H1 (cell line): ENCODE measurements around the gene CMTR1. TPM values are rescaled to one million over a fixed set of nuclear protein-coding genes. Genes with fewer than 3 reads are reported as not detected.

Source experiments
- CTCF ChIA-PET: fragments of 300-600 bp; sonication (Branson Sonifier 250); formaldehyde crosslinking; loops from one replicate; lab custom pipeline; 2021; ENCODE audit not compliant: partially characterized antibody; lab: Charles Lee
- POLR2A ChIA-PET: fragments of 300-600 bp; sonication (Branson Sonifier 250); formaldehyde crosslinking; loops from one replicate; lab custom pipeline; 2021; ENCODE audit warnings: inconsistent platforms; ENCODE audit not compliant: partially characterized antibody; lab: Charles Lee
- DNase-seq, 2 experiments: peaks; one replicate each; pipeline versions ENCODE4 v3.0.0 to v3.0.0-alpha.2; 2010 to 2022; ENCODE audit warnings: low spot score in 2 of 2, low read depth in 1 of 2, mixed read lengths in 1 of 2
- FAIRE-seq: peaks from 2 replicates; lab custom pipeline; 2011; peaks lifted over from hg19 to GRCh38; lab: Jason Lieb, UNC
- H2AFZ ChIP-seq: 2 replicates; pipeline ENCODE4 v1.8.1; 2012; ENCODE audit warnings: low read length, inconsistent platforms
- H2AK5ac ChIP-seq: 2 replicates; pipeline ENCODE4 v1.6.1; 2013; ENCODE audit warnings: low read depth, low read length
- H2BK120ac ChIP-seq: replicated peaks from 2 replicates; pipeline ENCODE3; 2013; ENCODE audit warnings: low read depth, low read length, inconsistent platforms
- H2BK12ac ChIP-seq: 2 replicates; pipeline ENCODE4 v1.6.1; 2013; ENCODE audit warnings: low read depth, low read length
- H2BK15ac ChIP-seq: 2 replicates; pipeline ENCODE4 v1.6.1; 2013; ENCODE audit warnings: low read length
- H2BK20ac ChIP-seq: 2 replicates; pipeline ENCODE4 v1.6.1; 2013; ENCODE audit warnings: low read length
- H2BK5ac ChIP-seq: 2 replicates; pipeline ENCODE4 v1.6.1; 2013; ENCODE audit warnings: low read depth, low read length
- H3K14ac ChIP-seq: 2 replicates; pipeline ENCODE4 v1.6.1; 2013; ENCODE audit warnings: inconsistent platforms; ENCODE audit not compliant: insufficient read length
- H3K18ac ChIP-seq: 2 replicates; pipeline ENCODE4 v1.6.1; 2013; ENCODE audit warnings: low read length; ENCODE audit errors: extremely low read depth
- H3K23ac ChIP-seq: 2 replicates; pipeline ENCODE4 v1.6.1; 2013; ENCODE audit warnings: inconsistent platforms; ENCODE audit not compliant: insufficient read length
- H3K23me2 ChIP-seq: 2 replicates; pipeline ENCODE4 v1.6.1; 2013; ENCODE audit warnings: low read depth, low read length
- H3K27ac ChIP-seq: 2 replicates; pipeline ENCODE4 v1.6.1; 2011; ENCODE audit warnings: low read depth, low read length, inconsistent platforms
- H3K27me3 ChIP-seq, 4 experiments: replicated peaks in 1 of 4; 1 replicate in 1 of 4; 2 replicates in 3 of 4; pipeline versions ENCODE4 v1.6.1 to v1.8.1; 2011 to 2013; ENCODE audit warnings: low read length in 3 of 4, mild to moderate bottlenecking in 3 of 4, inconsistent platforms in 2 of 4, mixed read lengths in 2 of 4, moderate library complexity in 1 of 4; ENCODE audit not compliant: control insufficient read depth in 3 of 4, insufficient read depth in 3 of 4; ENCODE audit errors: extremely low read depth in 1 of 4
- H3K36me3 ChIP-seq, 4 experiments: 2 replicates each; pipeline versions ENCODE4 v1.6.1 to v1.8.1; 2011 to 2013; ENCODE audit warnings: mild to moderate bottlenecking in 4 of 4, low read length in 3 of 4, moderate library complexity in 2 of 4, control low read depth in 1 of 4, inconsistent platforms in 1 of 4; ENCODE audit not compliant: insufficient read depth in 4 of 4, control insufficient read depth in 2 of 4
- H3K4ac ChIP-seq: replicated peaks from 2 replicates; pipeline ENCODE3; 2013; ENCODE audit warnings: low read length, low read depth, mixed read lengths, inconsistent platforms; ENCODE audit not compliant: insufficient read length
- H3K4me1 ChIP-seq, 4 experiments: replicated peaks in 1 of 4; 1 replicate in 1 of 4; 2 replicates in 3 of 4; pipeline versions ENCODE4 v1.6.1 to v1.8.1; 2011 to 2013; ENCODE audit warnings: low read length in 3 of 4, inconsistent platforms in 2 of 4, mixed read lengths in 1 of 4; ENCODE audit not compliant: insufficient read depth in 4 of 4, control insufficient read depth in 3 of 4
- H3K4me2 ChIP-seq, 2 experiments: 2 replicates each; pipeline versions ENCODE4 v1.6.1 to v1.8.1; 2011 to 2013; ENCODE audit warnings: low read depth in 2 of 2, low read length in 2 of 2, control low read depth in 1 of 2, inconsistent platforms in 1 of 2, mild to moderate bottlenecking in 1 of 2; ENCODE audit not compliant: insufficient read depth in 1 of 2
- H3K4me3 ChIP-seq, 4 experiments: fragments of 200-600, 300-600 bp in 1 of 4; sonication (generic), shearing (Covaris generic), sonication (Bioruptor Twin) in 1 of 4; 2 replicates each; pipeline versions ENCODE4 v1.5.1 to v1.8.1; 2011 to 2016; ENCODE audit warnings: low read length in 4 of 4, low read depth in 3 of 4, control low read depth in 2 of 4, inconsistent platforms in 2 of 4, mild to moderate bottlenecking in 2 of 4, mixed read lengths in 1 of 4, moderate library complexity in 1 of 4; ENCODE audit not compliant: insufficient read depth in 2 of 4; ENCODE audit errors: extremely low read depth in 1 of 4
- H3K56ac ChIP-seq: replicated peaks from 2 replicates; pipeline ENCODE3; 2013; ENCODE audit warnings: low read depth, mild to moderate bottlenecking, mixed read lengths, low read length, inconsistent platforms; ENCODE audit not compliant: insufficient read length
- H3K79me1 ChIP-seq: 2 replicates; pipeline ENCODE4 v1.6.1; 2013; ENCODE audit warnings: low read depth, low read length, control low read depth
- H3K79me2 ChIP-seq, 2 experiments: 2 replicates each; pipeline versions ENCODE4 v1.6.1 to v1.8.1; 2012 to 2013; ENCODE audit warnings: low read length in 2 of 2, mild to moderate bottlenecking in 2 of 2, inconsistent platforms in 1 of 2; ENCODE audit not compliant: insufficient read depth in 2 of 2, control insufficient read depth in 1 of 2
- H3K9ac ChIP-seq, 4 experiments: replicated peaks in 1 of 4; 1 replicate in 1 of 4; 2 replicates in 3 of 4; pipeline versions ENCODE4 v1.6.1 to v1.8.1; 2011 to 2013; ENCODE audit warnings: low read depth in 3 of 4, low read length in 3 of 4, control low read depth in 2 of 4, mild to moderate bottlenecking in 2 of 4, moderate library complexity in 2 of 4, inconsistent platforms in 1 of 4; ENCODE audit errors: extremely low read depth in 1 of 4
- H3K9me3 ChIP-seq, 2 experiments: 2 replicates each; pipeline versions ENCODE4 v1.6.1 to v1.8.1; 2012 to 2013; ENCODE audit warnings: mild to moderate bottlenecking in 2 of 2, moderate library complexity in 2 of 2, control low read depth in 1 of 2, inconsistent platforms in 1 of 2, low read depth in 1 of 2, low read length in 1 of 2, mixed read lengths in 1 of 2; ENCODE audit not compliant: insufficient read depth in 2 of 2
- H4K20me1 ChIP-seq, 2 experiments: replicated peaks in 1 of 2; 2 replicates each; pipeline versions ENCODE3 to v1.8.1; 2011 to 2013; ENCODE audit warnings: inconsistent platforms in 2 of 2, low read length in 2 of 2, mild to moderate bottlenecking in 1 of 2; ENCODE audit not compliant: insufficient read depth in 2 of 2, control insufficient read depth in 1 of 2
- H4K5ac ChIP-seq: 2 replicates; pipeline ENCODE4 v1.6.1; 2013; ENCODE audit warnings: low read length, low read depth, mixed read lengths, inconsistent platforms; ENCODE audit not compliant: insufficient read length
- H4K8ac ChIP-seq: 2 replicates; pipeline ENCODE4 v1.8.0; 2013; ENCODE audit warnings: mild to moderate bottlenecking, moderate library complexity, low read length, inconsistent platforms; ENCODE audit not compliant: insufficient read depth; ENCODE audit errors: extremely low read depth
- H4K91ac ChIP-seq: replicated peaks from 2 replicates; pipeline ENCODE3; 2013; ENCODE audit warnings: low read length, mixed read lengths, inconsistent platforms; ENCODE audit not compliant: insufficient read length
- ASH2L ChIP-seq: fragments of 200-600, 300-600 bp; sonication (generic); IDR thresholded peaks from one replicate; pipeline ENCODE4 v1.7.1; 2017; ENCODE audit warnings: low read length
- FOSL1 ChIP-seq: IDR thresholded peaks from 2 replicates; pipeline ENCODE4 v1.6.1; 2011; ENCODE audit warnings: mild to moderate bottlenecking, low read depth, low read length, moderate library complexity; ENCODE audit not compliant: insufficient read depth
- MAX ChIP-seq: IDR thresholded peaks from 2 replicates; pipeline ENCODE4 v1.6.1; 2012; ENCODE audit warnings: inconsistent platforms
- NRF1 ChIP-seq: IDR thresholded peaks from 2 replicates; pipeline ENCODE4 v1.6.1; 2011; ENCODE audit warnings: mild to moderate bottlenecking, low read depth, low read length, improper control_type of control experiment
- SP1 ChIP-seq: IDR thresholded peaks from 2 replicates; pipeline ENCODE4 v1.6.1; 2011; ENCODE audit warnings: low read depth, low read length
- ZNF274 ChIP-seq: IDR thresholded peaks from 2 replicates; pipeline ENCODE4 v1.7.0; 2012; ENCODE audit warnings: low read length, borderline replicate concordance; ENCODE audit errors: extremely low read depth
- polyA plus RNA-seq, 7 experiments: library from polyadenylated mRNA; depleted of rRNA in 3 of 7; stranded (reverse) in 5 of 7; unstranded in 2 of 7; fragments of >200 nt in 5 of 7; fragments of 200-250 nt in 2 of 7; gene quantifications; 1 replicate in 5 of 7; 2 replicates in 1 of 7; 4 replicates in 1 of 7; pipeline versions ENCODE4 v1.2.1 to v1.2.3, GENCODE V29; 2011 to 2013; ENCODE audit warnings: missing spikeins in 2 of 7, mixed read lengths in 2 of 7
- total RNA-seq: library from RNA; stranded (reverse); fragmentation: NEBNext Ultra II Directional; extraction: Animal tissue kit (Norgen Biotek cat#: 25700); gene quantifications from 2 replicates; pipeline ENCODE4 v1.2.1, GENCODE V29; 2021

The CMTR1 gene
- total and polyA plus RNA-seq, 2 of the 8 experiments (the other 6 are each of a cell fraction or from before 2014, with no cell fraction given) = 15.2 to 33.1 TPM

- H2BK12ac ChIP-seq = no peak overlapping the region
- ChIA-PET CTCF (interaction anchor here (0.5 to 0.6 kb wide), 2 partner anchors 56 to 1911 kb away, joined by 3 to 4 read pairs; no protein-coding TSS in a partner anchor), POLR2A (no interaction called here)
These were observed 33.9 kb upstream of the CMTR1 start for GRCh38 chr6:37399131-37399530.

More at GRCh38 chr6:37399131-37399530, 33.9 kb upstream of the CMTR1 start:
- Histone ChIP-seq H4K91ac (no peak overlapping the region), H3K23ac (no peak overlapping the region), H3K9ac (no peak overlapping the region), H3K9me3 (no peaks in the 10 kb centered on the region), H3K27me3 (no peaks in the 10 kb centered on the region), H3K56ac (no peak overlapping the region), H3K4me3 (no peak overlapping the region), H3K23me2 (no peaks in the 10 kb centered on the region; the same call in 1 of the 2 replicates), H2BK15ac (no peak overlapping the region), H3K79me2 (no peaks in the 10 kb centered on the region), H3K4me2 (no peak overlapping the region), H3K4me1 (no peaks in the 10 kb centered on the region), H3K36me3 (no peaks in the 10 kb centered on the region; a peak in 1 of 8 replicates), H2BK5ac (no peak overlapping the region), H4K8ac (no peak overlapping the region), H3K18ac (no peak overlapping the region), H3K4ac (no peak overlapping the region), H3K79me1 (no peaks in the 10 kb centered on the region), H3K27ac (no peak overlapping the region), H2AFZ (no peak overlapping the region), H2BK120ac (no peak overlapping the region), H2AK5ac (no peak overlapping the region), H4K5ac (no peak overlapping the region), H2BK20ac (no peak overlapping the region), H3K14ac (no peak overlapping the region), H4K20me1 (no peaks in the 10 kb centered on the region)
- TF ChIP-seq SP1 (no peak), FOSL1 (no peak), NRF1 (no peak), MAX (no peak), ASH2L (no peak), ZNF274 (no peak)
- DNase-seq (no peak), FAIRE-seq (no peak)
